Stimulated activated CD8-positive, alpha-beta memory T cell treated with anti-CD3 and anti-CD28 coated beads, Interleukin-12 subunit alpha, Interleukin-12 subunit beta, amount 100 ng/mL, for 4 hours (primary cell): ENCODE measurements around the gene SOBP.

ENCODE experiments used
- DNase-seq: peaks from one replicate; pipeline ENCODE4 v3.0.0-alpha.2; 2020; ENCODE audit warnings: low read depth

The SOBP gene

GRCh38 chr6:107639511-107639910, 149.6 kb downstream of the SOBP start:
- no peak for DNase-seq

GRCh38 chr6:107641071-107641470, 151.2 kb downstream of the SOBP start:
- DNase-seq = no peak

GRCh38 chr6:107641500-107641941, 151.6 kb downstream of the SOBP start:
- no peak for DNase-seq

GRCh38 chr6:107642095-107642860, 152.4 kb downstream of the SOBP start:
- DNase-seq = no peak

- no peak for DNase-seq
These were observed 153.0 kb downstream of the SOBP start for GRCh38 chr6:107642861-107643328.

GRCh38 chr6:107644513-107644912, 154.6 kb downstream of the SOBP start:
- no peak for DNase-seq

GRCh38 chr6:107645740-107646139, 155.8 kb downstream of the SOBP start:
- no peak for DNase-seq

- DNase-seq = no peak
These were observed 156.3 kb downstream of the SOBP start for GRCh38 chr6:107646176-107646575.

- DNase-seq = no peak
These were observed 157.0 kb downstream of the SOBP start for GRCh38 chr6:107646776-107647438.

GRCh38 chr6:107647439-107647948, 157.6 kb downstream of the SOBP start:
- no peak for DNase-seq

- no peak for DNase-seq
These were observed 159.1 kb downstream of the SOBP start for GRCh38 chr6:107648983-107649382.

GRCh38 chr6:107652526-107653182, 162.7 kb downstream of the SOBP start:
- no peak for DNase-seq

- DNase-seq = no peak
These were observed 163.3 kb downstream of the SOBP start for GRCh38 chr6:107653183-107653580.

GRCh38 chr6:107653861-107654394, 164.0 kb downstream of the SOBP start:
- no peak for DNase-seq

GRCh38 chr6:107654764-107655163, 164.8 kb downstream of the SOBP start:
- no peak for DNase-seq

GRCh38 chr6:107655245-107655644, 165.3 kb downstream of the SOBP start:
- no peak for DNase-seq

- no peak for DNase-seq
These were observed 165.9 kb downstream of the SOBP start for GRCh38 chr6:107655864-107656263.

GRCh38 chr6:107656401-107656800, 166.5 kb downstream of the SOBP start:
- DNase-seq = no peak

- no peak for DNase-seq
These were observed 167.0 kb downstream of the SOBP start for GRCh38 chr6:107656883-107657282.

GRCh38 chr6:107657373-107657754, 167.4 kb downstream of the SOBP start:
- DNase-seq = no peak

GRCh38 chr6:107657755-107658461, 168.0 kb downstream of the SOBP start:
- DNase-seq = no peak
